Peyer's patch (tissue), 4 donors: Measurements from ENCODE around the gene TRIM41.

Source experiments
- POLR2A ChIP-seq, 2 donors: fragments of 450-650 bp; IDR thresholded peaks; one replicate each; pipeline ENCODE4 v1.5.1; 2017; ENCODE audit warnings: antibody characterized with exemption in 2 of 2, mild to moderate bottlenecking in 2 of 2, moderate library complexity in 2 of 2
- TF ChIP-seq, protein P1 (sequence below), 6 experiments: fragments of 450-650 bp in 4 of 6; fragments of 200-600 bp in 2 of 6; sonication (generic) in 1 of 6; IDR thresholded peaks; one replicate each; pipeline ENCODE4 v1.5.1; 2017 to 2019; ENCODE audit warnings: antibody characterized with exemption in 6 of 6, mild to moderate bottlenecking in 3 of 6, moderate library complexity in 1 of 6

DNA sequence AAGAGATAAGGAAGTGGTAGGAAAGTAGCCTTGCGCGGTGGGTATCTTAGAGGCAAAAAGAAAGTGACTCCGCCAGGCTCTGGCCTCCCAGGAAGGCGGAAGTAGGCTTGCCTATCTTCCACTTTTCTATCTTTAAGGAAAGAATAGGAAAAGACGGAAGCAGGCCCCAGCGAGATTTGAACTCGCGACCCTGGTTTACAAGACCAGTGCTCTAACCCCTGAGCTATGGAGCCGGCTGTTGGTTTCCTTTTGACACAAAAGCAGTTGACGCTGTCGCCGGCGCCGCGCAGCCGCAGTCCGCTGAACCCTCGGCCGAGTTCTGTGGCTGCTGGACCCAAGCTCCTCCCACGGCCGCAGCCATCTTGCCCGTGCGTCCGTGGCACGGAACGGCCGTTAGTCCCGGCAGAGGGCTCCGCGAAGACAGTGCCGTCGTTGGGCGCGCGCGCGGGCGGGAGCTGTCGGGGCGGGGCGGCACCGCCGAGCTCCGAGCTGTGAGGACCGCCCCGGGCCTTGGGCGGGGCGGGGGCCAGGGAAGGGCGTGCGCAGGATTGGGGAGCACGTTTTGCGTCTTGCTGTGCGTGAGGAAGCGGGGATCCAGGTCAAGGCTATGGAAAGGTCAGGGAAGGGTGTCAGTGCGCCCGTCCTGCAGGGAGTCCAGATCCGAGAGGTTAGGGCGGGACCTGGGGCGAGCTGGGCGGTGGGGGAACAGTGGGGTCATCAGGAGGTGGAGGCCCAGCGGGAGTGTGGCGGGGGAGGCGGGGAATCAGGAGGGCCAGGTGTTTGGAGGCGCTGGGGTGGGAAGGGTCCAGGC lies 31.4 kb upstream of the TRIM41 start:
- TF ChIP-seq, protein P1, sequence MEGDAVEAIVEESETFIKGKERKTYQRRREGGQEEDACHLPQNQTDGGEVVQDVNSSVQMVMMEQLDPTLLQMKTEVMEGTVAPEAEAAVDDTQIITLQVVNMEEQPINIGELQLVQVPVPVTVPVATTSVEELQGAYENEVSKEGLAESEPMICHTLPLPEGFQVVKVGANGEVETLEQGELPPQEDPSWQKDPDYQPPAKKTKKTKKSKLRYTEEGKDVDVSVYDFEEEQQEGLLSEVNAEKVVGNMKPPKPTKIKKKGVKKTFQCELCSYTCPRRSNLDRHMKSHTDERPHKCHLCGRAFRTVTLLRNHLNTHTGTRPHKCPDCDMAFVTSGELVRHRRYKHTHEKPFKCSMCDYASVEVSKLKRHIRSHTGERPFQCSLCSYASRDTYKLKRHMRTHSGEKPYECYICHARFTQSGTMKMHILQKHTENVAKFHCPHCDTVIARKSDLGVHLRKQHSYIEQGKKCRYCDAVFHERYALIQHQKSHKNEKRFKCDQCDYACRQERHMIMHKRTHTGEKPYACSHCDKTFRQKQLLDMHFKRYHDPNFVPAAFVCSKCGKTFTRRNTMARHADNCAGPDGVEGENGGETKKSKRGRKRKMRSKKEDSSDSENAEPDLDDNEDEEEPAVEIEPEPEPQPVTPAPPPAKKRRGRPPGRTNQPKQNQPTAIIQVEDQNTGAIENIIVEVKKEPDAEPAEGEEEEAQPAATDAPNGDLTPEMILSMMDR (IDR thresholded peaks at IDR 0.05), result no peak
- peak; percentile 55 to 65 for TF ChIP-seq POLR2A (IDR thresholded peaks at IDR 0.05)
